Measurements from ENCODE around the gene IL22RA1.

Gene IL22RA1

DNA sequence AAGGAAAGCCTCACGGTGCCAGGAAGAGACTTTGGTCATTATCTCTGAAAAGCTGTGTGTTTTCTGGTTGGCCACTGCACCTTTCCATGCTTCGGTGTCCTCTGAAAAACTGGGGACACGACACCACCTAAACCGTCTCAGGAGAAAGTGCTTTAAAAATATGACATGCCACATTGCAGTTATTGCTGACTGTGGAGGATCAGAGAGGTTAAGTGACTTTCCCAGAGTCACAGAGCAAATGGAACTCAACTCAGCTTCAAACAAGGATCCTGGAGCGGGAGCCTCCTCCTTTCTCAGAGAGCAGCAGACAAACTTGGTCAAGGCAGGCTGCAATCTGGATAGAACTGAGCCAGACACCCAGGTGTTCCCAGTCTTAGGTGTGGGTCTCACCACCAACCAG is 44.8 kb downstream of the IL22RA1 start:
- no peak for DNase-seq (ENCODE audit: low read depth, low spot score)

DNA sequence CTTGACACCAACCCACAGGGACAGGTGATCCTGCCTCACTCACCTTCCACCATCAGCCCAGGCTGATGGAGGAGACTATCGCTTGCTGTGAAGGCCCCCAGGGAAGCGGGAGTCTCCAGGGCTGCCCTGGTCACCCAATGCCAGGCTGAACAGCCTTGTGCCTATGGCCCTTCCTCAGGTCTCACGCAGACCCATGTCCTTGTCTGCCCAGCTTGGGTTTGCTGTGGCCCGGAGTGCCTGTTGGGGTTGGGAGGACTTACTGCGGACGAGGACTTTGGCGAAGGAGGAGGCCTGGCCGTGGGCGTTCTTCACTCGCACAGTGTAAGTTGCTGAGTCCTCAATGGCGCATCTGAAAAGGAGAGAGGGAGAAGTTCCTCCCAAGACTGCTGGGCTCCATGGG is 45.3 kb downstream of the IL22RA1 start:
- DNase-seq (ENCODE audit: low read depth, low spot score), result no peak

DNA sequence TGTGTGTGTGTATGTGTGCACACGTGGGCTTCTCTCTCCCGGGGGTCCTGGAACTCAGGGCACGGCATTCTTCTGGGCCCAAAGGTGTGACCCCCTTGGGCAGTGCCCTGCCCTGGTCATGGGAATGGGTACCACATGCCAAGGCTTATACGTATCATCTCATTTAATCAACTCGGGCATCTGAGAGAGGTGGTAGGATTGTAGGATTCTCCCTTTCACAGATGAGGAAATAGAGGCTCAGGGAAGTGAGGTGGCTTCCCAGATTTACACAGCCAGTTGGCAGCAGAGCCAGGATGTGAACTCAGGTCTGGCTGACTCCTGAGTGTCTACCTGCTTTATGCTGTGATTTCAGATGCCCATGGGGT is 46.2 kb downstream of the IL22RA1 start:
- DNase-seq (ENCODE audit: low read depth, low spot score), result no peak

DNA sequence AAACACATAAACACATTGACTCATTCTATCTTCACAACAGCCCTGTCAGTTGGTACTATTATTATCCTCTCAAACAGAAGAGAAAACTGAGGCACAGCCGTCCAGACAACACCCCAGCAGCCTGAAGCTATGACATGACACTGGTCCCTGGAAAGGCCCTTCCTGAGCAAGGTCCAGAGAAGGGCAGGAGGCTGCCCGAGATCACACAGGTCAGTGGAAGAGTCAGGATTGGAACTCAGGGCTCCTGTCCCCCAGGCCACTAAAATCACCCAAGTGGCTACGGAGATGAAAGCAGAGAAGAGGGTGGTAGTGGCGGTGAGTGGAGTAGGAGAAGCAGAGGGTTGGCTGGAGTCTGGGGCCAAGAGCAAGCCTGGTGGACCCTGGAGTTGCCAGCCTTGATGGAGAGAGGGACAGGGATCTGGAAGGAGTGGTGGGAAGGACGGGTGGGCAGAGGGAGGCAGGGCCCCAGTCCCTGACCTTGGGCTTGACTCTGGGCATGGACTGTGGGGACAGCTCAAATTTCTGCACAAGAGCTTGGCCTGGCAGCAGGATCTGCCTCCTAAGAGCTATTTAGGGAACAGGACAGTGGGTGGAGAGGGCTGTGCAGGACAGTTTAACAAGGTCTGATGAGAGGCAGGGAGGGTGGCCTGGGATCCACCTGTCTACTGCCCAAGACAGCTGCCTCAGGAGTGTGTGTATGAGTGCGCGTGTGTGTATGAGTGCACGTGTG is 46.8 kb downstream of the IL22RA1 start:
- DNase-seq (ENCODE audit: low read depth, low spot score), result no peak

DNA sequence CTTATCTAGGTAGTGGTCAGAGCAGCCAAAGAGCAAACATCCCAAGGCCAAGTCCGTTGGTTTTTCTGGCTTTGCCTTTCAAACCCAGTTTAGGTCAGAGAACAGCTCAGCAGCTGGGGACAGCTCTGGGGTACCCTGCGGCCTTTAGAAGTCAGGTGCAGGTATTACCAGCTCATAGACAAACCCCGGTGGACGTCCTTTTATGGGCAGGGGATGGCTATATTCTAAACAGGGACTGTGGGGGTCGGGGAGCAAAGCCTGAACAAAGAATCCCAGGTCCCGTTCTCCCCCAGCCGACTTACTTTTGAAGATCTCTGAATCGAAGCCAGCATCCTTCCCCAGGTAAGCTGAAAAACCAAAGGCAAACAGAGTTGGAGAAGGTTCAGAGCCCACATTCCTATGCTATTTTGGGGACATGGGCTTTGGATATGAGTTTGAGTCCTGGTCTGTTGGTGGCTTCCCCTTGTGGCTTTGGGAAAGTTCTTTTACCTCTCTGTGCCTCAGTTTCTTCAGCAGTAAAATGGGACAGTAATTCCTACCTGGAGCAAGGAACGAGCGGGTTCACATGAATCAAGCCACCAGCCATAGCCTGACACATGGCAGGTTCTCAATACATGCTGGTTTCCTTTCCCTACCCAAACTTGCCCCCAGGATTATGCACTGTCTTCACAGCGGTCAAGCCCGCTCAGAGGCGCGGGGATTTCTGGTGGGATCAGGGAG is 47.6 kb downstream of the IL22RA1 start:
- no peak for DNase-seq (ENCODE audit: low read depth, low spot score)

DNA sequence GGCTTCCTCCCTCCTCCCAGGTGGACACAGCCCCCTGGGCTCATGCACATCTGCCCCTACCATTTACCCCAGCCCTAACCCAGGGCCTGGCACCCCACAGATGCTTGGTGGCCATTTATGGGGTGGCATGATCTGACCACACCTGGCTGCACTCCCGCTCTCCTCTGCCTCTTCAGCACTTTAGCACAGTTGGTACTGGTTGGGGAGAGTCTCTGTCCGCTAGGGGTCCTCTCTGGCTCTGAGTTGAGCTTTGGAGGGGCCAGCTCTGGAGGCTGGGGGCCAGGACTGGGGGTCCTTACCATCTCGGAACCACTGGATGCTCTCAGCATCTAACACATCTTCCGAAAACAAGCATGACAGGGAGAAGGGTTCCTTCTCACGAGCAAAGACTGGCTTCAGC is 48.4 kb downstream of the IL22RA1 start:
- no peak for DNase-seq (ENCODE audit: low read depth, low spot score)

DNA sequence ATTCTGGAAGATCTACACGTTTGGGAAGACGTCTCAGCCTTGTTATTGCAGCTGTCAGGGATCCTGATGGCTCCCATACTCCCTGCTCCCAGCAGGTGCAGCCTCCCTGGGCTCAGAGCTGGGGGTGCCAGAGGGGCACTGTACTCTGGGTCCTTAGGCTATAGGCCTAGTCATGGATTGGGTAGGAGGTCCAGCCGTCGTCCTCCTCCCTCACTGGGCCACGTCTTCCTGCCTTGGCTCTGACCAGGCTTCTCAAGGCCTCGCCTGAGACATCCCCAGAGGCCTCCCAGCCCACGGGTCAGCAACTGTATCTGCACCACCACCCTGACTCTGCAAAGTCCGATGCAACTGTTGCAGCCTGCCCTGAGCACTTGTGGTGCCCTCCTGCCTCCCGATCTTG is 49.2 kb downstream of the IL22RA1 start:
- DNase-seq (ENCODE audit: low read depth, low spot score), result no peak

DNA sequence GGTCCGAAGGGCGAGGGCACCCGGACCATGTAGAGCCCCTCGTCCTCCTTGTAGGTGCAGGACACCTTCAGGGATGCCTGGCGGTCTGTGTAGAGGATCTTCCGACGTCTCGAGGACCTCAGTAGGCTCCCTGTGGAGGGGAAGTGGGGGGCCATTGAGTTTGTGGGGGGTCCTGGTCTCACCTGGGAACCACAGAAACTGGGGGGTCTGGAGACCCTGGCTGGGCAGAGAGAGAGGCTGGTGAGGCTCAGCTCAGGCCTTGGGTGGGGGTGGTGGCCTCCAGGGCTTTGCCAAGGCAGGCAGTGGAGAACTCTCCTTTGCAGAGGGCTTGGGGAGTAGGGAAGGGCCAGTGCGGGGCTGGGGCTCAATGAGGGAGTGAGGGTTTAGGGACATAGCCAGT is 50.0 kb downstream of the IL22RA1 start:
- no peak for DNase-seq (ENCODE audit: low read depth, low spot score)

DNA sequence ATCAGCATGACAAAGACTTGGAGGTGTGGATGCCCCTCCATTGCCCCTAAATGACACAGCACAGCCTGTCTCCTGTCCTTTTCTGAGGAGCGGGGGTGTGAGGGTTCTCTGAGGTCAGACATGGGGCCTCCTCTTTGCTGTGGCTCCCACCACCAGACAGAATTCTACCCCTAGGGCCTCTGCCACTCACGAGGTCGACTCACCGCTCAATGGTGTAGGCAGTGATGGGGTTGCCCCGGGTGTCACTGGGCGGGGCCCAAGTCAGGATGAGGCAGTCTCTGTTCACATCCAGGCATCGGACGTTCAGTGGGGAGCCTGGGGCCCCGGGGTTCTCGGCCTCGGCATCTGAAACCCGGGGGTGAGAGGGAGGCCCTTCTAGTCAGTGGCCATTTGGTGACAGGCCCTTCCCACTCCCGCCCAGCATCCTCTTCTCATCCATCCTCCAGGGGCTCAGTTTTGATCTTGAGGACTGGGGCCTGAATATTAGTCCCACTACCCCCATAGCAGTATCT is 50.9 kb downstream of the IL22RA1 start:
- no peak for DNase-seq (ENCODE audit: low read depth, low spot score)

DNA sequence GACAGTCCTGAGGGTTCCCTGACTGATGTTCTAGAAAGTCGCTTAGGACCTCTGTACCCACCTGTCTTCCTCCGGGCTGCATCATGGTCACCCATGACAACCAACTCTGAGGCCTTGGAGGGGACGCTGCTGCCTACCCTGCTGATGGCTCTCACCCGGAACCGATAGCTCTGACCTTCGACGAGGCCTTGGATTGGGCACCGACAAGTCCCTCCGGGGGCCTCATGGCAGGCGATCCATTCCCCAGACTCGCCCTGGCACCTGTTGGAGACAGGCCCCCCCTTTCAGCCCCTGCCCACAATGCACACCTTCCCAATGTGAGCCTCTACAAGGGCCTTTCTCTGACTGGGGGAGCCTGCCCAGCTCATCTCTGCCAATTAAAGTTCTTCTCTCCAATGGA is 52.2 kb downstream of the IL22RA1 start:
- DNase-seq (ENCODE audit: low read depth, low spot score), result no peak

DNA sequence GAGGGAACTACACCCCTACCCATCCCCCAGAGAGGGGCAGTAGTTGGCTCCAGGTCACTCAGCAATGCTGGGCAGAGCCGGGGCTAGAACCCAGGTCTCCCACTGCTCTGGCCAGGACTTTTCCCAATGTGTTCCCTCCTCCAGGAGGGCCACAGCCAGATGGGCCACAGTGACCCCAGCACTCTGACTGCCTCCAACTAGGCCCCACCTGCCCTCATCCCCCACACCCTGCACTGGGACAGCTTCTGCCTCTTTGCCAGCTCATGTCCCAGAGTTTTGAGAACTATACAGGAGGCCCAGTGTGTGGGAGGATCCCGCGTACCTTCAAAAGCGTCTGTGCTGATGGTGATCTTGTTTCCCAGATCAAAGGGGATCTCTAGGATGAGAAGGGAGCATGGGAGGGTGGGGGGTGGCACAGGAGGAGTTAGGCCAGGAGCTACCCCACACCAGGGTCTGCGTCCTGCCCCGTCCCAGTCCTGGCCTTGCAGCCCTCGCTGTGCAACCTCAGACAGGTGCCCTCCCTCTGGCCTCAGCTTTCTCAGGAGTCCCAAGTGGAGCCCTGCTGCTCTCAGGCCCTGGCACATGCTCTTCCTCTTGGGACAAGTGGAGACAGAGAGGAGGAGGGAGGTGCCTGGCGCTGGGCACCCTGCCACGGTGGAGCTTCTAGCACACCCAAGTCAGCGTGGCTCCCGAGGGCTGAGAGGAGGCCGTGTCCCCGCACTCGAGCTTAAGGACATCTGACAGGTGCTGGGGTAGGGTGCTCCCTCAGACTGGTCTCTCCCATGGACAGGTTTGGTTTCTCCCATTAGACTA is 53.0 kb downstream of the IL22RA1 start:
- DNase-seq (ENCODE audit: low read depth, low spot score), result no peak

DNA sequence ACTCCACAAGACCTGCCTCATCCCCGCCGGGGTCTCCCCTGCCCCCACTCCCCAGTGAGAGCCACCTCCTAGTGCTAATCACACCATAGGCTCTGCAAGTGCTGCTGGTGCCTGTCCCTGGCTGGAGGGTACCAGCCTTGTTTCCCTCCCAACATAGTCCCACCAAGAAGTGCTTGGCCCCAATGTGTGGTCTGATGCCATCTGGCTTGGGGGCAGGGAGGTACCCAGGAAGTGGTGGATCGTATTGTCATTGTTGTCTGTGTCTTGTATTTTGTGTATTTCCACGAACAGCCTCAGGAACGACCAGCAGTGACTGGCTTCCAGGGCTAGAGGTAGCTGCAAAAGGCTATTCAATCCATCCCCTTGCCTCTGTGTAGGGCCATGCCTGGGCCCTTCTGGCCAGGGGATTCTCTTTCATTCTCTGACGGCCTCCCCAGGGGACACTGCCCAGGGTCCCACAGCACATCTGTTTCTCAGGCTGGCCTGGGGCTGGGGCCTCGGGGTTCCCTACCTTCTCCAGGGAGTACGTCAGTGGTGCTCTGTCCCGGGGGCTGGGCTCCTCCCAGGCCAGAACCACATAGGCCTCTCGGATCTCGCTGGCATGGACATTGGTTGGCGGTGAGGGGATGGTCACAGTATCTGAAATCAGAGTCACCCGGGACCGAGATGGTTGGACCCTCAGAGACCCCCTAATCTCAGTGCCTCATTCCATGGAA is 53.8 kb downstream of the IL22RA1 start:
- DNase-seq (ENCODE audit: low read depth, low spot score), result no peak

DNA sequence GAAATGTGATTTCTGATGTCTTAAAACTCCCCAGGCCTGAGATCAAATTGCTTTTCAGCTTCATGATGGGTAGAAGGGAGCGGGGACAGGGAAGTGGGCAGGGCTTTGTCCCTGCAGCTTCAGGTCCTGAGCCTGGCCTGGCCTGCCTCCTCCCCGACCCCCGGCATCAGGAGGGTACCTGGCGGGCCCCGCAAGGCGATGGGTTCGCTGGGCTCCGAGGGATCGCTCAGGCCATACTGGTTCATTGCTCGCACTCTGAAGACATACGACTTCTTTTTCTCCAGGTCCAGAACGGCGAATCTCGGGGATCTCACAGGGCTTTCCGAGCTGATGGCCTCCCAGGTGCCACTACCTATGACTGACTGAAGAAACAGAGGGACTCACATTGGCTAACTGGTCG is 56.5 kb downstream of the IL22RA1 start:
- DNase-seq (ENCODE audit: low read depth, low spot score), result no peak

DNA sequence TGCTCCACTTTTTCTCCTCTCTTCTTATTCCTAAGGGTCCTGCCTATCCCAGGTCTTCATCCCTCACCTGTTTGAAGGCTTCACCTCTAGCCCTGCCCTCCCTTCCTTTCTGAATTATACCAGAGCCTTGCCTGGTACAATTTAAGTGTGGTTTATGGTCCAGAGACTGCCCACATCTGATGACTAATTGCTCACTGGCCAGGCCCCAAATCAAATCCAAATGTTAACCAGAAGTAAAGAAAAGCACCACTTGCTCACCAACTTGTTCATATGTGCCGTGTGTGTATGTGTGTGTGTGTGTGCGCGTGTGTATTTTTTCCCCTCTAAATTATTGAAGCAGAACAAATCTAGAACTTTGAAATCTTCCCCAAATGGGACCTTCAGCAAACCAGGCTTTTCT is 57.4 kb downstream of the IL22RA1 start:
- DNase-seq (ENCODE audit: low read depth, low spot score), result no peak

DNA sequence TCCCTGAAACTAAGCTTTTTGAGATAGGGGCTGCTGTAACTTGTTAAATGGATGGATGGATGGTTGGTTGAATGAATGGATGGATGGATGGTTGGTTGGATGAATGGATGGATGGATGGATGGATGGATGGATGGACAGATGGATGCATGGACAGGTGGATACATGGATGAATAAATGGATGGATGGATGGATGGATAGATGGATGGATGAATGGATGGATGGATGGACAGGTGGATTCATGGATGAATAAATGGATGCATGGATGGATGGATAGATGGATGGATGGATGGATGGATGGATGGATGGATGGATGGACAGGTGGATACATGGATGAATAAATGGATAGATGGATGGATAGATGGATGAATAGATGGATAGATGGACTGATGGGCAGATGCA is 57.9 kb downstream of the IL22RA1 start:
- no peak for DNase-seq (ENCODE audit: low read depth, low spot score)

DNA sequence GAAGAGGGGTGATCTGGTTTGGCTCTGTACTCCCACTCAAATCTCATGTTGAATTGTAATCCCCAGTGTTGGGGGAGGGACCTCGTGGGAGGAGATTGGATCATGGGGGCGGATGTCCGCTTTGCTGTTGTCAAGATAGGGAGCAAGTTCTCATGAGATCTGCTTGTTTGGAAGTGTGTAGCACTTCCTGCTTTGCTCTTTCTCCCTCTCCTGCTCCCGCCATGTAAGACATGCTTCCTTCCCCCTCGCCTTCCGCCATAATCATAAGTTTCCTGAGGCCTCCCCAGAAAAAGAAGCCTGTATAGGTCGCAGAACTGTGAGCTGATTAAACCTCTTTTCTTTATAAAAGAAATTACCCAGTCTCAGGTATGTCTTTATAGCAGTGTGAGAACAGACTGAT is 58.9 kb downstream of the IL22RA1 start:
- no peak for DNase-seq (ENCODE audit: low read depth, low spot score)

DNA sequence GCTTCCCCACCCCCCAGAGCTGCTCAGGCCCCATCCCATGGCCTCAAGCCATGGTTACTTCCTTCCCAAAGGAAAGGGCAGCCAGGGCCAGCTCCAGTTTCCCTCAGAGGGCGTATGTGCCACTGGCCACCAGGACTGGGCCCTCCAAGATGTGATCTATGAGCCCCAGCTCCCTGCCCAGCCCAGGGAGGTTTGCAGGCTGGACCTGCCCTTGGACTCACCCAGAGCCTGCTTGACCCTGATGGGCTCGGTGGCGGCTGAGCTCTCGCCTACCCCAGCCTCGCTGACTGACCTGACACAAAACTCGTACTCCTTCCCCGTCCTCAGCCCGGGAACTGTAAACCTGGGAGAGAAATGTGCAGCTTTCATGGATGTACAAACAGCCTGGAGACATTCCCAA is 60.6 kb downstream of the IL22RA1 start:
- DNase-seq (ENCODE audit: low read depth, low spot score), result no peak

DNA sequence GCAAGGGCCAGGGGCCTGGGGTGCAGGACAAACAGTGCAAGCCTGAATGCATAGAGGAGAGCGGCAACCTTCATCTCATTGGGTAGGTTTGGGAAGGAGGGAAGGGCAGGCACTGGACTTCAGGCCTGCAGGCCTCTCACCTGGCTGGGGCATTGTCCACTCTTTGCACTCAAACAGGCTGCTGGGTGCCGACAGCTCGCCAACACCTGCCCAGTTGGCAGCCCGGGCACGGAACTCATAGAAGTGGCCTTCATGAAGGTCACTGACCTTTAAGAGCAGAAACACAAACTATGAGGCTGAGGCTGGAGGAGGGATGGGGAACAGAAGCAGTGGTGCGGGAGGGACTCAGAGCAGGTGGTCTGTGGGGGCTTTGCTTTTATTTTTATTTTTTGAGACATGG is 61.8 kb downstream of the IL22RA1 start:
- DNase-seq (ENCODE audit: low read depth, low spot score), result no peak

DNA sequence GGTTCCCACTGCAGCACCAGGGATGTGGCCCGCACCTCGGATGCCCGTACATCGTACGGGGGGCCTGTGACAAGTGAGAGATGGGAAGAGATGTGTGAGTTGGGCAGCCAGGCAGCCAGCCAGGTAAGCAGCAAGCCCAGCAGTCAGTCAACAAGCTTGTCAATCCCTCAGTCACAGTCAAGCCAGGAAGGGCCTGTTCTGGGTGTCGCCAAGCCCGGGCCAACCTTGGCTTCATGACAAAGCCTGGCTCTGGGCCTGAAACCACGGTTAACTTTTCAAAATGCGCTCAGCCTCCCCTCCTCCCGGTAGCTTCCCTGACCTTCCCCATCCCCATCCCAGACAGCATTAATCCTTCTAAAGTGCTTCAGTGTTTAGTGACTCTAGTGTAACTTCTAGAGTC is 62.8 kb downstream of the IL22RA1 start:
- no peak for DNase-seq (ENCODE audit: low read depth, low spot score)

DNA sequence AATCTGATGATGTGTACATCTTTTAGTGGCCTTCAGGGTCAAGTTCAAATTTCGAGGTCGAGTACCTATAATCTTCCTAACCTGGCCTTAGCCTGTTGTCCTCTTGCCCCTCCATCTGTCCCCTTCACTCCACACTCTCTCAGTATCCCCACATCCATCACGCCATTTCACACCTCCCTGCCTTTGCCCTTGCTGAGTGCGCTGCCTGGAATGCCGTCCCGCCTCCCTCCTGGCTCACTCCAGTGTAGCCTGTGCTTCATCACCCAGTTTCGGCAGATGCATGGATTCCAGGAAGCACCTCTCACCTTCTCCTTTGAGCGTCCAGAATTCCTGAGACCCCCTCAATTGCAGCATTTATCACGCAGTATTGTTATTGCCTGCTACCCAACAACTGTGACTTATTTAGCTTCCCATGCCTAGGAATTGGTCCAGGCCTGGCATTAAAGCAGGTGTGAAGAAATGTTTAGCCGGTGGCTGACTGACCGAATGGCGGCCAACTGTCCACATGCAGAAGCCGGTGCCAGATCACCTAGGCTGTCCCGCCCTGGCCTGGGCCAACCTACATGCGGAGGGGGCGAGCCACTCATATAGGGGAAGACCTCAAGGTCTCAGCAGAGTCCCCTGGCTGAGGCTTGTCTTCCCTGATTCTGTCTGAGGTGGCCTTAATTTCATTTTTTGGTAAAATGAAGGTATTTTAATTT is 65.5 kb downstream of the IL22RA1 start:
- DNase-seq (ENCODE audit: low read depth, low spot score), result no peak

DNA sequence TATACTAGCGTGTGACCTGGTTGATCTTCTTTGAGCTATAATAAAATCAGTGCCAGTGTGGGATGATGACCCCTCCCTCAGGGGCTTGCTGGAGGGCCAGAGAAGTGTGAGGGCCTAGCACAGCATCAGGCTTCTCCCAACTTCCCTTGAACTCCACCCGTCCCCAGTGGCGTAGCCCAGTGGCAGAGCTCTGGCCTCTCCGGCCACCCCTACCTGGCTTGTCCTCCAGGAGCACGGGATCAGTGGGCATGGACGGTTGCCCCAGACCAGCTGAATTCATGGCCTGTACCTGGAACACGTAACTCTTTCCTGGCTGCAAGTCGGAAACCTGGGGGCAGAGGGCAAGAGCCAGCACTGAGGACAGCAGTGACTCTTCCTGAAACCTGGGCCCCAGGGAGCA is 67.0 kb downstream of the IL22RA1 start:
- no peak for DNase-seq (ENCODE audit: low read depth, low spot score)

DNA sequence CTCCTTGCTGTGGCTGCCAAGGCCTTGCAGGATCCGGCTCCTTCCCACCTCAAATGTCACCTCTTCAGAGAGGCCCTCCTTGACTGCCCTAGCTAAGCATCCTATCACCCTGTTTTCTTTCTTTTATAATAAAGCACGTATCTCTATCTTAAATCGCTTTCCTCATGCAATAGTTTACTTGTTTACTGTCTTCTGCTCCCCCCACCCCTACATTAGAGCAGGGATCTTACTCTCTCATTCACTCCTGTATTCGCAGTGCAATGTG is 67.4 kb downstream of the IL22RA1 start:
- DNase-seq (ENCODE audit: low read depth, low spot score), result no peak

Data from activated CD4-positive, CD25-positive, alpha-beta regulatory T cell treated with anti-CD3 and anti-CD28 coated beads, Interleukin-2, amount 50 U/mL, for 16 hours (primary cell).